NCI-H524 treated with DMSO at 0.1 percent for 48 hours (cell line): ENCODE measurements around the gene TBX15.
"Not testable (repeated sequence)": the region's sequence is repeated elsewhere in the genome, so short reads cannot be mapped to it uniquely, and the experiment has no call there.

Source experiments
- DNase-seq: peaks from one replicate; lab custom pipeline; 2025; lab: John Stamatoyannopoulos, UW

TBX15 gene

GRCh38 chr1:118926261-118926660 lies 61.9 kb downstream of the TBX15 start:
- no peak for DNase-seq

GRCh38 chr1:118925651-118926050 lies 62.5 kb downstream of the TBX15 start:
- no peak for DNase-seq

GRCh38 chr1:118923319-118923718 lies 64.8 kb downstream of the TBX15 start:
- no peak for DNase-seq

- no peak for DNase-seq
Measured at GRCh38 chr1:118921994-118922393, 66.1 kb downstream of the TBX15 start.

- no peak for DNase-seq
Measured at GRCh38 chr1:118920124-118920717, 67.9 kb downstream of the TBX15 start.

- DNase-seq: no peak
Measured at GRCh38 chr1:118918940-118919259, 69.2 kb downstream of the TBX15 start.

GRCh38 chr1:118918230-118918939 lies 69.8 kb downstream of the TBX15 start:
- no peak for DNase-seq

GRCh38 chr1:118916346-118916745 lies 71.8 kb downstream of the TBX15 start:
- DNase-seq: not testable (repeated sequence)

- no peak for DNase-seq
Measured at GRCh38 chr1:118914379-118915161, 73.6 kb downstream of the TBX15 start.

GRCh38 chr1:118913818-118914217 lies 74.3 kb downstream of the TBX15 start:
- no peak for DNase-seq

- no peak for DNase-seq
Measured at GRCh38 chr1:118912574-118912973, 75.6 kb downstream of the TBX15 start.

- no peak for DNase-seq
Measured at GRCh38 chr1:118911571-118911970, 76.6 kb downstream of the TBX15 start.

GRCh38 chr1:118907466-118907865 lies 80.7 kb downstream of the TBX15 start:
- no peak for DNase-seq

GRCh38 chr1:118905671-118906070 lies 82.5 kb downstream of the TBX15 start:
- no peak for DNase-seq

GRCh38 chr1:118905196-118905595 lies 82.9 kb downstream of the TBX15 start:
- DNase-seq: no peak

- DNase-seq: no peak
Measured at GRCh38 chr1:118902711-118903191, 85.4 kb downstream of the TBX15 start.

GRCh38 chr1:118902299-118902698 lies 85.8 kb downstream of the TBX15 start:
- DNase-seq: no peak

- no peak for DNase-seq
Measured at GRCh38 chr1:118900643-118901440, 87.3 kb downstream of the TBX15 start.

GRCh38 chr1:118899340-118899739 lies 88.8 kb downstream of the TBX15 start:
- no peak for DNase-seq

GRCh38 chr1:118898712-118899111 lies 89.4 kb downstream of the TBX15 start:
- DNase-seq: no peak

GRCh38 chr1:118896416-118896815 lies 91.7 kb downstream of the TBX15 start:
- no peak for DNase-seq

- no peak for DNase-seq
Measured at GRCh38 chr1:118894836-118895235, 93.3 kb downstream of the TBX15 start.
